ENCODE results near the gene AURKB.
A peak's percentile ranks its signal among the peaks of the same experiment; 100 is the strongest.

Gene AURKB

GRCh38 chr17:8159459-8160223 is 50.7 kb downstream of the AURKB start:
- H3K4me3 ChIP-seq (ENCODE audit: low read depth, low read length) = no peak overlapping the region
- no peak for TF ChIP-seq CTCF (IDR thresholded peaks at IDR 0.05; ENCODE audit: control insufficient read depth, extremely low read depth, insufficient read depth)
- DNase-seq (ENCODE audit: low read depth) = no peak

GRCh38 chr17:8159032-8159400 is 51.4 kb downstream of the AURKB start:
- H3K4me3 ChIP-seq (ENCODE audit: low read depth, low read length) = no peak overlapping the region
- TF ChIP-seq CTCF (IDR thresholded peaks at IDR 0.05; ENCODE audit: control insufficient read depth, extremely low read depth, insufficient read depth) = no peak
- DNase-seq (ENCODE audit: low read depth) = no peak

- H3K4me3 ChIP-seq (ENCODE audit: low read depth, low read length) = no peak overlapping the region
- peak; percentile 70 for DNase-seq (ENCODE audit: low read depth)
- TF ChIP-seq CTCF (IDR thresholded peaks at IDR 0.05; ENCODE audit: control insufficient read depth, extremely low read depth, insufficient read depth) = peak; percentile 85
These were observed 51.9 kb downstream of the AURKB start for GRCh38 chr17:8158267-8159031.

- DNase-seq (ENCODE audit: low read depth) = peak; percentile 100
- TF ChIP-seq CTCF (IDR thresholded peaks at IDR 0.05; ENCODE audit: control insufficient read depth, extremely low read depth, insufficient read depth) = no peak
These were observed 54.0 kb downstream of the AURKB start for GRCh38 chr17:8156246-8156992.

GRCh38 chr17:8155996-8156245 is 54.5 kb downstream of the AURKB start:
- peak overlapping the region; percentile 82 for H3K4me3 ChIP-seq (ENCODE audit: low read depth, low read length)
- no peak for TF ChIP-seq CTCF (IDR thresholded peaks at IDR 0.05; ENCODE audit: control insufficient read depth, extremely low read depth, insufficient read depth)
- no peak for DNase-seq (ENCODE audit: low read depth)

More at GRCh38 chr17:8156246-8156992, 54.0 kb downstream of the AURKB start:
- peak overlapping the region; percentile 82 for H3K4me3 ChIP-seq (ENCODE audit: low read depth, low read length)

GRCh38 chr17:8155231-8155995 is 55.0 kb downstream of the AURKB start:
- H3K4me3 ChIP-seq (ENCODE audit: low read depth, low read length) = peak overlapping the region; percentile 82
- peak; percentile 83 for DNase-seq (ENCODE audit: low read depth)
- no peak for TF ChIP-seq CTCF (IDR thresholded peaks at IDR 0.05; ENCODE audit: control insufficient read depth, extremely low read depth, insufficient read depth)
